Thoracic aorta (tissue), 2 donors: Measurements from ENCODE around the gene RTN1. TPM values are rescaled to one million over a fixed set of nuclear protein-coding genes. Genes with fewer than 3 reads are reported as not detected.

Experiments used
- ATAC-seq: fragments of 150-250 bp; one replicate; pipeline ENCODE4 v1.8.0; 2017; ENCODE audit warnings: low read depth; ENCODE audit not compliant: insufficient number of reproducible peaks, low FRiP score
- DNase-seq: peaks from one replicate; pipeline ENCODE4 v3.0.0-alpha.2; 2020; ENCODE audit warnings: low spot score
- H3K27ac ChIP-seq, 2 donors: fragments of 200-600 bp; sonication (generic); 1 replicate in 1 of 2; 2 replicates in 1 of 2; pipeline ENCODE4 v1.5.1; 2016; ENCODE audit warnings: mild to moderate bottlenecking in 2 of 2, moderate library complexity in 2 of 2
- H3K27me3 ChIP-seq: fragments of 200-600 bp; sonication (generic); replicated peaks from 2 replicates; pipeline ENCODE4 v1.6.0; 2016; ENCODE audit warnings: mild to moderate bottlenecking; ENCODE audit not compliant: insufficient read depth
- H3K36me3 ChIP-seq: fragments of 200-600 bp; sonication (generic); one replicate; pipeline ENCODE4 v1.5.1; 2016
- H3K4me1 ChIP-seq, 2 donors: fragments of 200-600 bp; sonication (generic); 1 replicate in 1 of 2; 2 replicates in 1 of 2; pipeline versions ENCODE4 v1.5.1 to v1.6.0; 2016; ENCODE audit warnings: low read depth in 2 of 2, mild to moderate bottlenecking in 1 of 2; ENCODE audit not compliant: control insufficient read depth in 1 of 2
- H3K4me3 ChIP-seq: fragments of 200-600 bp; sonication (generic); 2 replicates; pipeline ENCODE4 v1.5.1; 2016; ENCODE audit warnings: mild to moderate bottlenecking
- H3K9me3 ChIP-seq: fragments of 200-600 bp; sonication (generic); 2 replicates; pipeline ENCODE4 v1.5.1; 2016
- total RNA-seq, 2 donors: library from RNA; depleted of rRNA; stranded (reverse); fragments of >200 nt; gene quantifications; one replicate each; pipeline versions ENCODE4 v1.1.0 to v1.2.3, GENCODE V29; 2016
- TF ChIP-seq, protein P1 (sequence below): fragments of 200-600 bp; sonication (generic); IDR thresholded peaks from one replicate; pipeline ENCODE4 v1.5.1; 2019; ENCODE audit warnings: antibody characterized with exemption

The RTN1 gene
- total RNA-seq, 2 donors from 2014 or later, result 66.5 to 129 TPM

GRCh38 chr14:59570122-59570521 is 300.5 kb downstream of the RTN1 start:
- Histone ChIP-seq H3K36me3 (no peaks in the 10 kb centered on the region), H3K27ac (no peak overlapping the region), H3K4me1 (no peaks in the 10 kb centered on the region), H3K27me3 (no peaks in the 10 kb centered on the region), H3K4me3 (no peak overlapping the region), H3K9me3 (no peaks in the 10 kb centered on the region)
- ATAC-seq, result no peak
- no peak for DNase-seq
- TF ChIP-seq, protein P1, sequence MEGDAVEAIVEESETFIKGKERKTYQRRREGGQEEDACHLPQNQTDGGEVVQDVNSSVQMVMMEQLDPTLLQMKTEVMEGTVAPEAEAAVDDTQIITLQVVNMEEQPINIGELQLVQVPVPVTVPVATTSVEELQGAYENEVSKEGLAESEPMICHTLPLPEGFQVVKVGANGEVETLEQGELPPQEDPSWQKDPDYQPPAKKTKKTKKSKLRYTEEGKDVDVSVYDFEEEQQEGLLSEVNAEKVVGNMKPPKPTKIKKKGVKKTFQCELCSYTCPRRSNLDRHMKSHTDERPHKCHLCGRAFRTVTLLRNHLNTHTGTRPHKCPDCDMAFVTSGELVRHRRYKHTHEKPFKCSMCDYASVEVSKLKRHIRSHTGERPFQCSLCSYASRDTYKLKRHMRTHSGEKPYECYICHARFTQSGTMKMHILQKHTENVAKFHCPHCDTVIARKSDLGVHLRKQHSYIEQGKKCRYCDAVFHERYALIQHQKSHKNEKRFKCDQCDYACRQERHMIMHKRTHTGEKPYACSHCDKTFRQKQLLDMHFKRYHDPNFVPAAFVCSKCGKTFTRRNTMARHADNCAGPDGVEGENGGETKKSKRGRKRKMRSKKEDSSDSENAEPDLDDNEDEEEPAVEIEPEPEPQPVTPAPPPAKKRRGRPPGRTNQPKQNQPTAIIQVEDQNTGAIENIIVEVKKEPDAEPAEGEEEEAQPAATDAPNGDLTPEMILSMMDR, result no peak

GRCh38 chr14:59566725-59567124 is 303.9 kb downstream of the RTN1 start:
- no peak overlapping the region for H3K4me3 ChIP-seq
- H3K36me3 ChIP-seq, result no peaks in the 10 kb centered on the region
- TF ChIP-seq, protein P1, result no peak
- H3K27me3 ChIP-seq, result no peaks in the 10 kb centered on the region
- no peaks in the 10 kb centered on the region for H3K9me3 ChIP-seq
- no peak for ATAC-seq
- no peak overlapping the region for H3K27ac ChIP-seq
- no peaks in the 10 kb centered on the region for H3K4me1 ChIP-seq
- DNase-seq, result no peak

DNA sequence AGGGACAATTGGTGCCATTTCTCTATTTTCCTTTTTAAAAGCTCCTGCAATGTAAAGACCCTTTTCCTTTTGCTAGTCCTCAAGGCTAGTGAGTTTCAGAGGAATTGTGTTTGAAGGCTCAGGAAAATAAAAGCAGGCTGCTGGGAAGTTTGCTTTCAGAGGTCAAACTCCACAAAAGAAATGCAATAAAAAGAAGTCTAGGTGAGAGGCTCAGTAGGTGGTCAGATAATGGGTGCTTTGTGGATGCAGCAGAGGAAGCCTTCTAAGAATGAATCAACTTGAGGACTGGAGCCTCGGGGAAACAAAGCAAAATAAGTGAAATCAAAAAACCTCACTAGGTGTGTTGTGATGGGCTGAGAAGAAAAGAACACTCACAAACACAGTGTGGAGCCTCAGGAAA is 304.3 kb downstream of the RTN1 start:
- ATAC-seq (no peak), DNase-seq (no peak)
- H3K27me3 ChIP-seq, result no peaks in the 10 kb centered on the region
- H3K9me3 ChIP-seq, result no peaks in the 10 kb centered on the region
- no peak overlapping the region for H3K4me3 ChIP-seq
- TF ChIP-seq, protein P1, result no peak
- no peaks in the 10 kb centered on the region for H3K36me3 ChIP-seq
- no peaks in the 10 kb centered on the region for H3K4me1 ChIP-seq
- H3K27ac ChIP-seq, result no peak overlapping the region

GRCh38 chr14:59565087-59565486 is 305.5 kb downstream of the RTN1 start:
- DNase-seq, result no peak
- Histone ChIP-seq H3K4me1 (no peaks in the 10 kb centered on the region), H3K9me3 (no peaks in the 10 kb centered on the region), H3K27ac (no peak overlapping the region), H3K4me3 (no peak overlapping the region), H3K36me3 (no peaks in the 10 kb centered on the region), H3K27me3 (no peaks in the 10 kb centered on the region)
- TF ChIP-seq, protein P1, result no peak
- ATAC-seq, result no peak

GRCh38 chr14:59564366-59564765 is 306.2 kb downstream of the RTN1 start:
- Histone ChIP-seq H3K27ac (no peak overlapping the region), H3K36me3 (no peaks in the 10 kb centered on the region), H3K9me3 (no peaks in the 10 kb centered on the region), H3K4me1 (no peaks in the 10 kb centered on the region), H3K4me3 (no peak overlapping the region), H3K27me3 (no peaks in the 10 kb centered on the region)
- TF ChIP-seq, protein P1, result no peak
- DNase-seq, result no peak
- no peak for ATAC-seq
